ENCODE measurements around the gene TAOK1. TPM values are rescaled to one million over a fixed set of nuclear protein-coding genes. Genes with fewer than 3 reads are reported as not detected.
A peak's percentile ranks its signal among the peaks of the same experiment; 100 is the strongest.

Gene TAOK1
- total and polyA plus RNA-seq, 9 of the 15 experiments (the other 6 are each of a cell fraction or from before 2014, with no cell fraction given) = 3.2 to 33.1 (median 16.5) TPM

DNA sequence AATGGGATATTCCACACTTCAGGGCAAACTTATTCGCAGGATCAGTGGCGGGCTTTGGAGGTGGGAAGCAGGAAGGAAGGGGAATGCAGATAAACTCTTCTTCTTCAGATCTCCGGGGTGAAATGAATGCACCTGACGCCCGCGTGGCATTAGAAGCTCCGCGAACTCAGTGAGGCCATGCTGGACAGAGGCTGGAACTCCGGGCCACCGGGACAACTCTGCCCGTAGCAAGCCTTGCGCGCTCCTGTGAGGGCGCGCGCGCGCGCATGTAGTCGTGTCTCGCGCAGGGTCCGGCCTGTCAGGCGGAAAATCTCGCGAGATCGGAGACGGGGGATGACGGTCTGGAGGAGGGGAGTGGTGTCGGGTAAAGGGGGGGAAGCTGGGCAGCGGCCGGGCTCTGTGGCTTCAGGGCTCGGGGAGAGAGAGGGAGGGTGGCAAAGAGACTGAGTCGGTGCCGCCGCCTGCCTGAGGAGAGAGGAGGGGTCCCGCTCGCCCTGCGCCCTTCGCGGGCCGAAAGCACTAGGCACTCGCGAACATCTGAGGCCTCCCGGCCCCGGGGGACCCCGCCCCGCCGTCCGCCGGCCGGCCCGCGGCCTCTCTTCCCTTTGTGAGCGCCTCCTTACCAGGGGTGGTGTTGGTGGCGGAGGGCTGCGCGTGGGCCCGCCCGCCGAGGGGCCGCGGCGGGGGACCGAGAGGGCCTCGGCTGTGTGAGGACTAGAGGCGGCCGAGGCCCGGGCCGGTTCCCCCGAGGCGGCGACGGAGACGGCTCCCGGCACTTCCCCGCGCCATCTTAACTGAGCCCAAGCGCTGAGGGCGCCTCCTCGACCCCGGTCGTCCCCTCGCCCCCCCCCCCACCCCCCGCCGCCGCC lies at the start of gene TAOK1 (continued):
- TF ChIP-seq, protein P1, sequence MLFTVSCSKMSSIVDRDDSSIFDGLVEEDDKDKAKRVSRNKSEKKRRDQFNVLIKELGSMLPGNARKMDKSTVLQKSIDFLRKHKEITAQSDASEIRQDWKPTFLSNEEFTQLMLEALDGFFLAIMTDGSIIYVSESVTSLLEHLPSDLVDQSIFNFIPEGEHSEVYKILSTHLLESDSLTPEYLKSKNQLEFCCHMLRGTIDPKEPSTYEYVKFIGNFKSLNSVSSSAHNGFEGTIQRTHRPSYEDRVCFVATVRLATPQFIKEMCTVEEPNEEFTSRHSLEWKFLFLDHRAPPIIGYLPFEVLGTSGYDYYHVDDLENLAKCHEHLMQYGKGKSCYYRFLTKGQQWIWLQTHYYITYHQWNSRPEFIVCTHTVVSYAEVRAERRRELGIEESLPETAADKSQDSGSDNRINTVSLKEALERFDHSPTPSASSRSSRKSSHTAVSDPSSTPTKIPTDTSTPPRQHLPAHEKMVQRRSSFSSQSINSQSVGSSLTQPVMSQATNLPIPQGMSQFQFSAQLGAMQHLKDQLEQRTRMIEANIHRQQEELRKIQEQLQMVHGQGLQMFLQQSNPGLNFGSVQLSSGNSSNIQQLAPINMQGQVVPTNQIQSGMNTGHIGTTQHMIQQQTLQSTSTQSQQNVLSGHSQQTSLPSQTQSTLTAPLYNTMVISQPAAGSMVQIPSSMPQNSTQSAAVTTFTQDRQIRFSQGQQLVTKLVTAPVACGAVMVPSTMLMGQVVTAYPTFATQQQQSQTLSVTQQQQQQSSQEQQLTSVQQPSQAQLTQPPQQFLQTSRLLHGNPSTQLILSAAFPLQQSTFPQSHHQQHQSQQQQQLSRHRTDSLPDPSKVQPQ (CRISPR knock-in tag; IDR thresholded peaks at IDR 0.05; ENCODE audit: borderline replicate concordance) = no peak
- no peak for TF ChIP-seq RUNX1 (IDR thresholded peaks at IDR 0.05; ENCODE audit: low read depth)
- no peak for TF ChIP-seq SMAD2 (IDR thresholded peaks at IDR 0.05; ENCODE audit: low read depth, low read length)
- no peak for TF ChIP-seq FOXK1 (CRISPR knock-in tag; IDR thresholded peaks at IDR 0.05; ENCODE audit: borderline replicate concordance)
- no peak for TF ChIP-seq CBX1 (IDR thresholded peaks at IDR 0.05; ENCODE audit: low read depth)
- TF ChIP-seq NR1H2 (CRISPR knock-in tag; IDR thresholded peaks at IDR 0.05) = no peak
- TF ChIP-seq EP400 (IDR thresholded peaks at IDR 0.05) = peak; percentile 82
- 0 out of 2 replicates have a peak, but pooled peaks have one; percentile 20 for TF ChIP-seq CUX1 (CRISPR knock-in tag; IDR thresholded peaks at IDR 0.05)
- no peak for TF ChIP-seq MBD1 (CRISPR knock-in tag; IDR thresholded peaks at IDR 0.05)
- no peak for TF ChIP-seq STAT5A (IDR thresholded peaks at IDR 0.05; ENCODE audit: borderline replicate concordance, low read length)
- TF ChIP-seq FOS (IDR thresholded peaks at IDR 0.05; ENCODE audit: extremely low read depth, insufficient read length) = no peak
- TF ChIP-seq ZFP1 (CRISPR knock-in tag; IDR thresholded peaks at IDR 0.05) = no peak
- TF ChIP-seq ZNF184 (CRISPR knock-in tag; IDR thresholded peaks at IDR 0.05) = no peak
- TF ChIP-seq ZNF140 (CRISPR knock-in tag; IDR thresholded peaks at IDR 0.05) = no peak
- no peak for TF ChIP-seq GTF2A2 (tag; IDR thresholded peaks at IDR 0.05)

All from K562 (cell line).